SJCRH30 (cell line): Measurements from ENCODE around the gene RNF166. TPM values are rescaled to one million over a fixed set of nuclear protein-coding genes. Genes with fewer than 3 reads are reported as not detected.

Experiments used
- DNase-seq, 2 experiments: peaks; one replicate each; pipeline ENCODE4 v3.0.0-alpha.2; 2015 to 2020
- H3K27ac ChIP-seq: fragments of 250-450 bp; sonication (Bioruptor Pico); 2 replicates; pipeline ENCODE4 v1.5.1; 2020; ENCODE audit warnings: mild to moderate bottlenecking, moderate library complexity
- H3K27me3 ChIP-seq: fragments of 250-450 bp; sonication (Bioruptor Pico); 2 replicates; pipeline ENCODE4 v1.5.1; 2020; ENCODE audit warnings: mild to moderate bottlenecking, moderate library complexity
- H3K36me3 ChIP-seq: fragments of 250-450 bp; sonication (Bioruptor Pico); 2 replicates; pipeline ENCODE4 v1.5.1; 2020; ENCODE audit warnings: mild to moderate bottlenecking, moderate library complexity
- H3K4me1 ChIP-seq: fragments of 250-450 bp; sonication (Bioruptor Pico); 2 replicates; pipeline ENCODE4 v1.5.1; 2020; ENCODE audit warnings: mild to moderate bottlenecking, moderate library complexity
- H3K4me3 ChIP-seq: fragments of 250-450 bp; sonication (Bioruptor Pico); 2 replicates; pipeline ENCODE4 v1.5.1; 2020; ENCODE audit warnings: mild to moderate bottlenecking, moderate library complexity
- H3K9me3 ChIP-seq: fragments of 250-450 bp; sonication (Bioruptor Pico); replicated peaks from 2 replicates; pipeline ENCODE4 v1.5.1; 2020; ENCODE audit warnings: mild to moderate bottlenecking, moderate library complexity
- total RNA-seq: library from RNA; depleted of rRNA; stranded (reverse); fragments of >200 nt; shearing (Covaris generic); gene quantifications from 2 replicates; pipeline ENCODE4 v1.2.3, GENCODE V29; 2014

RNF166 gene
- total RNA-seq, 1 experiment from 2014 or later = 10.4 TPM

GRCh38 chr16:88733630-88734360, 27.6 kb upstream of the RNF166 start:
- Histone ChIP-seq H3K9me3 (no peaks in the 10 kb centered on the region), H3K27me3 (no peaks in the 10 kb centered on the region), H3K4me3 (no peak overlapping the region), H3K36me3 (no peaks in the 10 kb centered on the region), H3K4me1 (peaks cover 26% of the 10 kb centered on the region), H3K27ac (no peak overlapping the region)
- DNase-seq = no peak

GRCh38 chr16:88732961-88733294, 26.7 kb upstream of the RNF166 start:
- H3K9me3 ChIP-seq = no peaks in the 10 kb centered on the region
- H3K36me3 ChIP-seq = no peaks in the 10 kb centered on the region
- no peaks in the 10 kb centered on the region for H3K27me3 ChIP-seq
- peaks cover 17% of the 10 kb centered on the region for H3K4me1 ChIP-seq
- no peak for DNase-seq
- H3K4me3 ChIP-seq = no peak overlapping the region
- H3K27ac ChIP-seq = no peak overlapping the region

- no peak for DNase-seq
- Histone ChIP-seq H3K9me3 (no peaks in the 10 kb centered on the region), H3K4me3 (no peak overlapping the region), H3K27me3 (no peaks in the 10 kb centered on the region), H3K27ac (no peak overlapping the region), H3K4me1 (peaks cover 12% of the 10 kb centered on the region), H3K36me3 (no peaks in the 10 kb centered on the region)
Measured at GRCh38 chr16:88732172-88732960, 26.2 kb upstream of the RNF166 start.

GRCh38 chr16:88731699-88732098, 25.5 kb upstream of the RNF166 start:
- H3K27ac ChIP-seq = peak overlapping the region; percentile 85

GRCh38 chr16:88730632-88731607, 24.7 kb upstream of the RNF166 start:
- Histone ChIP-seq H3K27ac (peak overlapping the region; percentile 85), H3K27me3 (no peaks in the 10 kb centered on the region), H3K4me3 (peak overlapping the region; percentile 32), H3K9me3 (no peaks in the 10 kb centered on the region), H3K4me1 (peaks cover 12% of the 10 kb centered on the region), H3K36me3 (no peaks in the 10 kb centered on the region)
- peak; percentile 88 to 94 for DNase-seq

More at GRCh38 chr16:88731699-88732098, 25.5 kb upstream of the RNF166 start:
- H3K36me3 ChIP-seq = no peaks in the 10 kb centered on the region
- no peaks in the 10 kb centered on the region for H3K9me3 ChIP-seq
- peak overlapping the region; percentile 32 for H3K4me3 ChIP-seq
- H3K4me1 ChIP-seq = peaks cover 12% of the 10 kb centered on the region
- no peak for DNase-seq
- H3K27me3 ChIP-seq = no peaks in the 10 kb centered on the region

- Histone ChIP-seq H3K4me1 (peaks cover 12% of the 10 kb centered on the region), H3K27ac (no peak overlapping the region), H3K36me3 (no peaks in the 10 kb centered on the region)
Measured at GRCh38 chr16:88727871-88728270, 21.7 kb upstream of the RNF166 start.

GRCh38 chr16:88726981-88727380, 20.8 kb upstream of the RNF166 start:
- H3K36me3 ChIP-seq = no peaks in the 10 kb centered on the region
- H3K4me1 ChIP-seq = peaks cover 12% of the 10 kb centered on the region
- DNase-seq = no peak
- no peak overlapping the region for H3K4me3 ChIP-seq
- no peak overlapping the region for H3K27ac ChIP-seq
- H3K27me3 ChIP-seq = no peaks in the 10 kb centered on the region
- H3K9me3 ChIP-seq = no peaks in the 10 kb centered on the region

More at GRCh38 chr16:88727871-88728270, 21.7 kb upstream of the RNF166 start:
- Histone ChIP-seq H3K27me3 (no peaks in the 10 kb centered on the region), H3K9me3 (no peaks in the 10 kb centered on the region), H3K4me3 (no peak overlapping the region)
- no peak for DNase-seq

GRCh38 chr16:88726408-88726749, 20.2 kb upstream of the RNF166 start:
- Histone ChIP-seq H3K36me3 (no peaks in the 10 kb centered on the region), H3K27me3 (no peaks in the 10 kb centered on the region), H3K4me1 (peaks cover 9% of the 10 kb centered on the region)

GRCh38 chr16:88725609-88726407, 19.6 kb upstream of the RNF166 start:
- peaks cover 3% of the 10 kb centered on the region for H3K4me1 ChIP-seq
- no peaks in the 10 kb centered on the region for H3K9me3 ChIP-seq
- H3K27ac ChIP-seq = no peak overlapping the region
- H3K36me3 ChIP-seq = no peaks in the 10 kb centered on the region
- DNase-seq = no peak
- no peak overlapping the region for H3K4me3 ChIP-seq
- no peaks in the 10 kb centered on the region for H3K27me3 ChIP-seq

More at GRCh38 chr16:88726408-88726749, 20.2 kb upstream of the RNF166 start:
- no peaks in the 10 kb centered on the region for H3K9me3 ChIP-seq
- H3K4me3 ChIP-seq = no peak overlapping the region
- DNase-seq = no peak
- H3K27ac ChIP-seq = no peak overlapping the region

GRCh38 chr16:88724855-88725555, 18.8 kb upstream of the RNF166 start:
- no peaks in the 10 kb centered on the region for H3K27me3 ChIP-seq
- H3K36me3 ChIP-seq = peaks cover 1% of the 10 kb centered on the region; the same call in 1 of the 2 replicates
- no peak for DNase-seq
- no peaks in the 10 kb centered on the region for H3K4me1 ChIP-seq
- no peaks in the 10 kb centered on the region for H3K9me3 ChIP-seq
- H3K27ac ChIP-seq = no peak overlapping the region
- H3K4me3 ChIP-seq = no peak overlapping the region

GRCh38 chr16:88723911-88724310, 17.7 kb upstream of the RNF166 start:
- no peaks in the 10 kb centered on the region for H3K4me1 ChIP-seq
- no peak overlapping the region for H3K4me3 ChIP-seq
- no peak overlapping the region for H3K27ac ChIP-seq
- H3K36me3 ChIP-seq = peaks cover 7% of the 10 kb centered on the region; the same call in 1 of the 2 replicates
- H3K9me3 ChIP-seq = no peaks in the 10 kb centered on the region
- no peaks in the 10 kb centered on the region for H3K27me3 ChIP-seq
- DNase-seq = no peak

GRCh38 chr16:88723507-88723887, 17.3 kb upstream of the RNF166 start:
- DNase-seq = no peak
- H3K27me3 ChIP-seq = no peaks in the 10 kb centered on the region
- H3K4me1 ChIP-seq = no peaks in the 10 kb centered on the region
- no peaks in the 10 kb centered on the region for H3K9me3 ChIP-seq
- H3K27ac ChIP-seq = no peak overlapping the region
- no peak overlapping the region for H3K4me3 ChIP-seq
- peaks cover 7% of the 10 kb centered on the region; the same call in 1 of the 2 replicates for H3K36me3 ChIP-seq

- Histone ChIP-seq H3K27me3 (no peaks in the 10 kb centered on the region), H3K4me1 (no peaks in the 10 kb centered on the region), H3K27ac (no peak overlapping the region), H3K9me3 (no peaks in the 10 kb centered on the region), H3K4me3 (no peak overlapping the region), H3K36me3 (peaks cover 9% of the 10 kb centered on the region; the same call in 1 of the 2 replicates)
- no peak for DNase-seq
Measured at GRCh38 chr16:88722784-88723506, 16.7 kb upstream of the RNF166 start.
